Activated naive CD4-positive, alpha-beta T cell treated with anti-CD3 and anti-CD28 coated beads for 36 hours (primary cell): ENCODE data around the gene SEMA4D. TPM values are rescaled to one million over a fixed set of nuclear protein-coding genes. Genes with fewer than 3 reads are reported as not detected.
A peak's percentile ranks its signal among the peaks of the same experiment; 100 is the strongest.

Experiments
- CTCF ChIA-PET: fragments of 350-600 bp; sonication (Branson Sonifier 250); formaldehyde crosslinking; loops from one replicate; lab custom pipeline; 2021; ENCODE audit warnings: antibody characterized with exemption; lab: Charles Lee
- DNase-seq: peaks from one replicate; pipeline ENCODE4 v3.0.0-alpha.2; 2020
- H3K27ac Mint-ChIP-seq: one replicate; pipeline ENCODE4 v1.8.0; 2021; ENCODE audit warnings: mild to moderate bottlenecking, mixed read lengths
- H3K27me3 Mint-ChIP-seq: one replicate; pipeline ENCODE4 v1.8.0; 2021; ENCODE audit warnings: low read depth, mixed read lengths
- H3K36me3 Mint-ChIP-seq: one replicate; pipeline ENCODE4 v1.8.0; 2021; ENCODE audit warnings: low read depth, mixed read lengths
- H3K4me1 Mint-ChIP-seq: one replicate; pipeline ENCODE4 v1.8.0; 2021; ENCODE audit warnings: low read depth, mixed read lengths
- H3K4me3 Mint-ChIP-seq: one replicate; pipeline ENCODE4 v1.8.0; 2021; ENCODE audit warnings: mild to moderate bottlenecking, moderate library complexity, mixed read lengths
- H3K9me3 Mint-ChIP-seq: one replicate; pipeline ENCODE4 v1.8.0; 2021; ENCODE audit warnings: mixed read lengths
- intact Hi-C: fragments of 100-400 bp; cut with micrococcal nuclease; formaldehyde crosslinking; loops from one replicate; pipeline ENCODE4 v1.15.1; 2023
- total RNA-seq, 2 experiments: library from RNA; stranded (reverse); gene quantifications; one replicate each; pipeline ENCODE4 v1.2.3, GENCODE V29; 2021

Gene SEMA4D
- total RNA-seq, 2 experiments from 2014 or later, result 156 to 160 TPM

- Mint-ChIP-seq H3K4me3 (no peak overlapping the region), H3K27me3 (no peaks in the 10 kb centered on the region), H3K27ac (no peak overlapping the region), H3K9me3 (no peaks in the 10 kb centered on the region), H3K36me3 (peaks cover 2% of the 10 kb centered on the region), H3K4me1 (peaks cover 4% of the 10 kb centered on the region)
- intact Hi-C loops, result no loop called here
- no peak for DNase-seq
- CTCF ChIA-PET, result no interaction called here
These were observed 131.2 kb downstream of the SEMA4D start for GRCh38 chr9:89366711-89367110.

GRCh38 chr9:89365532-89365912 is 132.4 kb downstream of the SEMA4D start:
- H3K9me3 Mint-ChIP-seq, result no peaks in the 10 kb centered on the region
- H3K27me3 Mint-ChIP-seq, result no peaks in the 10 kb centered on the region
- H3K4me3 Mint-ChIP-seq, result no peak overlapping the region
- peaks cover 13% of the 10 kb centered on the region for H3K36me3 Mint-ChIP-seq
- CTCF ChIA-PET, result no interaction called here
- H3K4me1 Mint-ChIP-seq, result peaks cover 4% of the 10 kb centered on the region
- intact Hi-C loops, result no loop called here
- H3K27ac Mint-ChIP-seq, result no peak overlapping the region
- DNase-seq, result no peak

- intact Hi-C loops, result no loop called here
- Mint-ChIP-seq H3K9me3 (no peaks in the 10 kb centered on the region), H3K4me1 (peaks cover 4% of the 10 kb centered on the region), H3K36me3 (peaks cover 20% of the 10 kb centered on the region), H3K27ac (no peak overlapping the region), H3K27me3 (no peaks in the 10 kb centered on the region), H3K4me3 (no peak overlapping the region)
- CTCF ChIA-PET, result no interaction called here
- no peak for DNase-seq
These were observed 133.0 kb downstream of the SEMA4D start for GRCh38 chr9:89364666-89365531.

- Mint-ChIP-seq H3K4me1 (peaks cover 4% of the 10 kb centered on the region), H3K4me3 (no peak overlapping the region), H3K9me3 (no peaks in the 10 kb centered on the region), H3K27ac (no peak overlapping the region), H3K36me3 (peaks cover 24% of the 10 kb centered on the region), H3K27me3 (no peaks in the 10 kb centered on the region)
- DNase-seq, result no peak
- intact Hi-C loops, result no loop called here
- CTCF ChIA-PET, result no interaction called here
These were observed 133.8 kb downstream of the SEMA4D start for GRCh38 chr9:89363921-89364665.

GRCh38 chr9:89363311-89363670 is 134.6 kb downstream of the SEMA4D start:
- DNase-seq, result no peak

GRCh38 chr9:89362647-89363310 is 135.1 kb downstream of the SEMA4D start:
- Mint-ChIP-seq H3K27me3 (no peaks in the 10 kb centered on the region), H3K27ac (no peak overlapping the region), H3K4me1 (peaks cover 4% of the 10 kb centered on the region), H3K4me3 (no peak overlapping the region), H3K36me3 (peaks cover 33% of the 10 kb centered on the region), H3K9me3 (no peaks in the 10 kb centered on the region)
- CTCF ChIA-PET, result no interaction called here
- intact Hi-C loops, result no loop called here
- no peak for DNase-seq

More at GRCh38 chr9:89363311-89363670, 134.6 kb downstream of the SEMA4D start:
- Mint-ChIP-seq H3K27me3 (no peaks in the 10 kb centered on the region), H3K4me1 (peaks cover 4% of the 10 kb centered on the region), H3K36me3 (peaks cover 31% of the 10 kb centered on the region), H3K4me3 (no peak overlapping the region), H3K9me3 (no peaks in the 10 kb centered on the region), H3K27ac (no peak overlapping the region)
- CTCF ChIA-PET, result no interaction called here
- intact Hi-C loops, result no loop called here

GRCh38 chr9:89361816-89362646 is 135.9 kb downstream of the SEMA4D start:
- Mint-ChIP-seq H3K4me3 (no peak overlapping the region), H3K4me1 (peaks cover 4% of the 10 kb centered on the region), H3K9me3 (no peaks in the 10 kb centered on the region), H3K27me3 (no peaks in the 10 kb centered on the region), H3K27ac (no peak overlapping the region), H3K36me3 (peaks cover 37% of the 10 kb centered on the region)
- intact Hi-C loops, result no loop called here
- CTCF ChIA-PET, result no interaction called here
- no peak for DNase-seq

- CTCF ChIA-PET, result no interaction called here
- Mint-ChIP-seq H3K9me3 (no peaks in the 10 kb centered on the region), H3K4me1 (no peaks in the 10 kb centered on the region), H3K36me3 (peaks cover 41% of the 10 kb centered on the region), H3K27ac (no peak overlapping the region), H3K4me3 (no peak overlapping the region), H3K27me3 (no peaks in the 10 kb centered on the region)
- intact Hi-C loops, result no loop called here
- no peak for DNase-seq
These were observed 136.9 kb downstream of the SEMA4D start for GRCh38 chr9:89361031-89361430.

GRCh38 chr9:89360465-89360864 is 137.4 kb downstream of the SEMA4D start:
- Mint-ChIP-seq H3K4me1 (no peaks in the 10 kb centered on the region), H3K27me3 (no peaks in the 10 kb centered on the region), H3K9me3 (no peaks in the 10 kb centered on the region), H3K36me3 (peaks cover 43% of the 10 kb centered on the region), H3K27ac (no peak overlapping the region), H3K4me3 (no peak overlapping the region)
- intact Hi-C loops, result no loop called here
- DNase-seq, result no peak
- CTCF ChIA-PET, result interaction anchor here (0.6 to 1.5 kb wide), 3 partner anchors 188 to 1267 kb away, joined by 3 to 4 read pairs (median 3); no protein-coding TSS in a partner anchor

- intact Hi-C loops, result no loop called here
- Mint-ChIP-seq H3K4me3 (no peak overlapping the region), H3K27me3 (no peaks in the 10 kb centered on the region), H3K9me3 (no peaks in the 10 kb centered on the region), H3K36me3 (peaks cover 48% of the 10 kb centered on the region), H3K27ac (peak overlapping the region; percentile 21), H3K4me1 (no peaks in the 10 kb centered on the region)
- no peak for DNase-seq
- CTCF ChIA-PET, result interaction anchor here (0.6 to 1.5 kb wide), 2 partner anchors 189 to 1266 kb away, joined by 3 to 4 read pairs; no protein-coding TSS in a partner anchor
These were observed 138.1 kb downstream of the SEMA4D start for GRCh38 chr9:89359751-89360261.

- CTCF ChIA-PET, result interaction anchor here (1.5 kb wide), 1 partner anchor 190 kb away, joined by 3 read pairs; no protein-coding TSS in a partner anchor
- H3K9me3 Mint-ChIP-seq, result no peaks in the 10 kb centered on the region
- H3K4me3 Mint-ChIP-seq, result no peak overlapping the region
- no peaks in the 10 kb centered on the region for H3K27me3 Mint-ChIP-seq
- peak overlapping the region; percentile 63 for H3K27ac Mint-ChIP-seq
- H3K36me3 Mint-ChIP-seq, result peaks cover 50% of the 10 kb centered on the region
- no peak for DNase-seq
- intact Hi-C loops, result no loop called here
- H3K4me1 Mint-ChIP-seq, result no peaks in the 10 kb centered on the region
These were observed 138.9 kb downstream of the SEMA4D start for GRCh38 chr9:89358985-89359384.
